Ovary (tissue), 10 donors: ENCODE data around the gene NUP62. TPM values are rescaled to one million over a fixed set of nuclear protein-coding genes. Genes with fewer than 3 reads are reported as not detected.

ENCODE experiments used
- DNase-seq, 5 donors: peaks; one replicate each; pipeline ENCODE4 v3.0.0-alpha.2; 2019 to 2020
- H3K27ac ChIP-seq, 2 donors: fragments of 200-600 bp; one replicate each; pipeline versions ENCODE4 v1.5.1 to v1.8.0; 2019 to 2022
- H3K27me3 ChIP-seq: fragments of 200-600 bp; one replicate; pipeline ENCODE4 v1.8.0; 2022
- H3K36me3 ChIP-seq: fragments of 200-600 bp; sonication (generic); one replicate; pipeline ENCODE4 v1.5.1; 2019
- H3K4me1 ChIP-seq: one replicate; pipeline ENCODE4 v1.8.1; 2013; ENCODE audit warnings: mild to moderate bottlenecking, moderate library complexity; ENCODE audit not compliant: insufficient read depth
- H3K4me3 ChIP-seq: fragments of 200-600 bp; sonication (generic); one replicate; pipeline ENCODE4 v1.5.1; 2017
- H3K9me3 ChIP-seq, 2 donors: fragments of 200-600 bp in 1 of 2; sonication (generic) in 1 of 2; one replicate each; pipeline versions ENCODE4 v1.5.1 to v1.8.1; 2013 to 2019; ENCODE audit warnings: mild to moderate bottlenecking in 1 of 2, moderate library complexity in 1 of 2
- CTCF ChIP-seq, 3 donors: fragments of 450-650 bp in 2 of 3; fragments of 200-600 bp in 1 of 3; IDR thresholded peaks; one replicate each; pipeline versions ENCODE4 v1.5.1 to v1.8.0; 2016 to 2022; ENCODE audit warnings: antibody characterized with exemption in 3 of 3, mild to moderate bottlenecking in 1 of 3
- EP300 ChIP-seq: sonication (generic); formaldehyde crosslinking; IDR thresholded peaks from one replicate; pipeline ENCODE4 v1.6.1; 2017; ENCODE audit warnings: antibody characterized with exemption
- POLR2A ChIP-seq: fragments of 450-650 bp; IDR thresholded peaks from one replicate; pipeline ENCODE4 v1.6.1; 2017; ENCODE audit warnings: antibody characterized with exemption, mild to moderate bottlenecking, moderate library complexity
- WGBS, 3 donors: extraction: QIAGEN DNeasy Blood & Tissue Kit in 1 of 3; methylation state at CpG; one replicate each; pipeline versions ENCODE4 v1.1.5 to v1.1.7; 2013 to 2017; 5-methylcytosine and 5-hydroxymethylcytosine counted together
- intact Hi-C, 4 donors: fragments of 100-400 bp; cut with DNase I; formaldehyde crosslinking; loops; one replicate each; pipeline versions ENCODE4 v1.11.0 to v1.15.1; 2022 to 2023
- long read RNA-seq, 3 donors: library from polyadenylated mRNA in 2 of 3; unstranded in 2 of 3; transcript quantifications; one replicate each; pipeline ENCODE4 v2.0.0 and lab custom pipeline, GENCODE V29; 2021 to 2026
- polyA plus RNA-seq, 2 donors: library from polyadenylated mRNA; stranded (reverse); fragments of 200-250 nt in 1 of 2; fragments of 350-450 nt in 1 of 2; fragmentation: Illumina TruSeq in 1 of 2; extraction: RNeasy Lipid Tissue Mini Kit (QIAGEN cat#74804) in 1 of 2; gene quantifications; one replicate each; pipeline ENCODE4 v1.2.3, GENCODE V29; 2013 to 2014
- total RNA-seq, 7 donors: library from RNA; depleted of rRNA in 2 of 7; stranded (reverse); fragments of >200 nt in 2 of 7; fragmentation: NEBNext Ultra II Directional in 3 of 7; extraction: Animal tissue kit (Norgen Biotek cat#: 25700) in 3 of 7; gene quantifications; one replicate each; pipeline versions ENCODE4 v1.1.0 to v1.2.4, GENCODE V29; 2016 to 2023
- donor health status: DM: no; HTN: no; CAD: no; lungs with moderate emphysema.
- donor health status: DM: no; HTN: no; CAD: no.
- donor health status: Bipolar disorder and iron deficiency.
- donor health status: DM: yes; HTN: yes; CAD: no.
- donor health status: DM: no; HTN: no; CAD: no.
- donor health status: DM: yes; HTN: yes; CAD: no.

Gene NUP62, protein sequence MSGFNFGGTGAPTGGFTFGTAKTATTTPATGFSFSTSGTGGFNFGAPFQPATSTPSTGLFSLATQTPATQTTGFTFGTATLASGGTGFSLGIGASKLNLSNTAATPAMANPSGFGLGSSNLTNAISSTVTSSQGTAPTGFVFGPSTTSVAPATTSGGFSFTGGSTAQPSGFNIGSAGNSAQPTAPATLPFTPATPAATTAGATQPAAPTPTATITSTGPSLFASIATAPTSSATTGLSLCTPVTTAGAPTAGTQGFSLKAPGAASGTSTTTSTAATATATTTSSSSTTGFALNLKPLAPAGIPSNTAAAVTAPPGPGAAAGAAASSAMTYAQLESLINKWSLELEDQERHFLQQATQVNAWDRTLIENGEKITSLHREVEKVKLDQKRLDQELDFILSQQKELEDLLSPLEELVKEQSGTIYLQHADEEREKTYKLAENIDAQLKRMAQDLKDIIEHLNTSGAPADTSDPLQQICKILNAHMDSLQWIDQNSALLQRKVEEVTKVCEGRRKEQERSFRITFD
- total RNA-seq (10 to 100 TPM; 18.7 to 47.7 (median 38.5) TPM), polyA plus RNA-seq (10 to 100 TPM; 19.0 to 27.3 TPM)
- long read RNA-seq, donor 1, transcript NUP62-211 (3 exons, 2,053 nt) = minor isoform, 54 of 392 reads
- long read RNA-seq, donor 1, transcript NUP62-216 (3 exons, 562 nt) = minor isoform, 6 of 392 reads
- long read RNA-seq, donor 1, transcript NUP62-202 (2 exons, 3,479 nt) = major isoform, 120 of 392 reads
- long read RNA-seq, donor 1, transcript NUP62-201 (3 exons, 2,870 nt) = minor isoform, 63 of 392 reads
- long read RNA-seq, donor 1, partial matches to known transcripts = 0 of 392 reads
- long read RNA-seq, donor 1, other reads (novel, unspliced or antisense) = 144 of 392 reads
- long read RNA-seq, donor 2, transcript NUP62-202 (2 exons, 3,479 nt) = major isoform, 8 of 25 reads
- long read RNA-seq, donor 2, transcript NUP62-201 (3 exons, 2,870 nt) = minor isoform, 7 of 25 reads
- long read RNA-seq, donor 2, partial matches to known transcripts = 0 of 25 reads
- long read RNA-seq, donor 2, other reads (novel, unspliced or antisense) = 0 of 25 reads
- long read RNA-seq, donor 3, transcript NUP62-201 (3 exons, 2,870 nt) = minor isoform, 18 of 81 reads
- long read RNA-seq, donor 3, transcript NUP62-211 (3 exons, 2,053 nt) = minor isoform, 5 of 81 reads
- long read RNA-seq, donor 3, transcript NUP62-202 (2 exons, 3,479 nt) = major isoform, 21 of 81 reads
- long read RNA-seq, donor 3, partial matches to known transcripts = 0 of 81 reads
- long read RNA-seq, donor 3, other reads (novel, unspliced or antisense) = 35 of 81 reads

- Histone ChIP-seq H3K27me3 (no peaks in the 10 kb centered on the region), H3K4me3 (peak within 1 kb of the TSS; percentile 94), H3K27ac (peak within 1 kb of the TSS; percentile 82), H3K36me3 (no peaks in the 10 kb centered on the region), H3K9me3 (no peaks in the 10 kb centered on the region), H3K4me1 (peaks cover 10% of the 10 kb centered on the region)
- no peak for TF ChIP-seq POLR2A
- TF ChIP-seq CTCF (IDR thresholded peaks at IDR 0.05) = no peak
- TF ChIP-seq EP300 = no peak
- WGBS, 3 donors = 0 to 1% (median 1%) methylated on average over 31 to 48 of the region's 48 CpGs
- DNase-seq = peak; percentile 89 to 95 (median 94)
- intact Hi-C loops = loop anchor here in 1 of 4 donors (2.0 kb wide), 1 partner anchor 50 kb away; no protein-coding TSS in a partner anchor
These were observed at the start of gene NUP62, which contains the start of gene ATF5 for GRCh38 chr19:49929121-49929610. Gene NUP62 (minus strand): TSS chr19:49929504. CDS start chr19:49909807, 19,697 bp downstream. Gene ATF5 (plus strand): TSS chr19:49929205. CDS start chr19:49930851, 1,646 bp downstream.

- 9 to 33% (median 19%) methylated on average over 11 of the region's 11 CpGs for WGBS, 3 donors
These were observed 49.0 kb upstream of the NUP62 start for GRCh38 chr19:49978324-49978723.

DNA sequence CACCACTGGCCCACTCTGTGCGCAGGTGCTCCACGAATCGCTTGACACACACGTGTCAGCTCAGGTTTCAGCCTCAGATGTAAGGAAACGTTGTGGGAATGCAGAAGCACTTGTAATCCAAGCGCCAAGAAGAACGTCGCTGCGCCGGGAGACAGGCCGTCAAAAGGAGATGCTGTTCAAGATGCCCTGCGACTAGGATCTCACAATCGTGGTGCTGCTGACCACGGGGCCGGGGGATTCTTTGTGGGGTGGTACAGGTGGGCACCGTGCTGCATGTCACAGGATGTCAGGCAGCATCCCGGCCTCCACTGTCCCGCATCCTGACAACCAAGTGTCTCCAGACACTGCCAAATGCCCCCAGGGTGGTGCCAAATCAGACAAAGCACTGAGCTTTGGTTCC, 48.6 kb upstream of the NUP62 start:
- TF ChIP-seq CTCF (IDR thresholded peaks at IDR 0.05) = no peak
- no peak for TF ChIP-seq EP300
- no peak for TF ChIP-seq POLR2A
- intact Hi-C loops = loop anchor here in 1 of 4 donors (2.0 kb wide), 1 partner anchor 39 kb away; no protein-coding TSS in a partner anchor
- Histone ChIP-seq H3K4me1 (peaks cover 22% of the 10 kb centered on the region), H3K4me3 (no peak overlapping the region), H3K27ac (peak overlapping the region in 1 of 2 donors; percentile 21), H3K9me3 (no peaks in the 10 kb centered on the region), H3K36me3 (no peaks in the 10 kb centered on the region), H3K27me3 (no peaks in the 10 kb centered on the region)
- 18 to 56% (median 20%) methylated on average over 18 of the region's 18 CpGs for WGBS, 3 donors
- DNase-seq = peak in 1 of 5 donors; percentile 43

More at GRCh38 chr19:49978324-49978723, 49.0 kb upstream of the NUP62 start:
- intact Hi-C loops = loop anchor here in 1 of 4 donors (2.0 kb wide), 1 partner anchor 40 kb away; no protein-coding TSS in a partner anchor
- Histone ChIP-seq H3K4me3 (no peak overlapping the region), H3K27me3 (no peaks in the 10 kb centered on the region), H3K9me3 (no peaks in the 10 kb centered on the region), H3K27ac (peak overlapping the region in 1 of 2 donors; percentile 21), H3K36me3 (no peaks in the 10 kb centered on the region), H3K4me1 (peaks cover 22% of the 10 kb centered on the region)
- DNase-seq = peak in 4 of 5 donors; percentile 47 to 67 (median 59)
- TF ChIP-seq CTCF (IDR thresholded peaks at IDR 0.05) (no peak), POLR2A (no peak), EP300 (no peak)
